GM23338 (cell line): ENCODE results near the gene IZUMO1. TPM values are rescaled to one million over a fixed set of nuclear protein-coding genes. Genes with fewer than 3 reads are reported as not detected.

Experiments
- ATAC-seq: fragments of 200-7000 bp; cut with Tn5 transposase; 3 replicates; pipeline ENCODE4 v1.9.1; 2020
- DNase-seq: peaks from one replicate; pipeline ENCODE4 v3.0.0-alpha.2; 2015; ENCODE audit warnings: low spot score
- H2AFZ ChIP-seq: fragments of 200-600 bp; sonication (generic); 2 replicates; pipeline ENCODE4 v1.8.0; 2016; ENCODE audit warnings: antibody characterized with exemption, mild to moderate bottlenecking, moderate library complexity
- H3F3A ChIP-seq: fragments of 200-600 bp; sonication (generic); replicated peaks from 2 replicates; pipeline ENCODE4 v1.8.0; 2017; ENCODE audit warnings: antibody characterized with exemption, mixed run types, low read depth
- H3K27ac ChIP-seq: fragments of 200-600 bp; sonication (generic); 2 replicates; pipeline ENCODE4 v1.6.1; 2016; ENCODE audit warnings: low read depth
- H3K27me3 ChIP-seq: fragments of 200-600 bp; sonication (generic); 2 replicates; pipeline ENCODE4 v1.8.0; 2016; ENCODE audit warnings: mild to moderate bottlenecking, mixed run types, moderate library complexity; ENCODE audit not compliant: insufficient read depth
- H3K36me3 ChIP-seq: fragments of 200-600 bp; sonication (generic); 2 replicates; pipeline ENCODE4 v1.8.0; 2016; ENCODE audit warnings: mild to moderate bottlenecking; ENCODE audit not compliant: insufficient read depth
- H3K4me1 ChIP-seq: fragments of 200-600 bp; sonication (generic); 2 replicates; pipeline ENCODE4 v1.8.0; 2016; ENCODE audit warnings: mild to moderate bottlenecking, moderate library complexity; ENCODE audit not compliant: insufficient read depth
- H3K4me2 ChIP-seq: fragments of 200-600 bp; sonication (generic); 2 replicates; pipeline ENCODE4 v1.7.1; 2017; ENCODE audit warnings: mixed run types
- H3K4me3 ChIP-seq: fragments of 200-600 bp; sonication (generic); 2 replicates; pipeline ENCODE4 v1.6.1; 2016; ENCODE audit warnings: mixed run types
- H3K79me2 ChIP-seq: fragments of 200-600 bp; sonication (generic); replicated peaks from 2 replicates; pipeline ENCODE4 v1.8.0; 2017; ENCODE audit warnings: mild to moderate bottlenecking; ENCODE audit not compliant: insufficient read depth
- H3K9me2 ChIP-seq: fragments of 200-600 bp; sonication (generic); 2 replicates; pipeline ENCODE4 v1.8.0; 2017; ENCODE audit not compliant: insufficient read depth
- H4K20me1 ChIP-seq: fragments of 200-600 bp; sonication (generic); replicated peaks from 2 replicates; pipeline ENCODE4 v1.8.0; 2017; ENCODE audit warnings: mild to moderate bottlenecking; ENCODE audit not compliant: insufficient read depth
- H3K27ac Mint-ChIP-seq: 2 replicates; pipeline ENCODE4 v1.8.0; 2020; ENCODE audit warnings: inconsistent platforms, mild to moderate bottlenecking, moderate library complexity, mixed read lengths
- H3K27me3 Mint-ChIP-seq: 3 replicates; pipeline ENCODE4 v1.8.0; 2022; ENCODE audit warnings: low read depth, mild to moderate bottlenecking, moderate library complexity, mixed read lengths, inconsistent platforms; ENCODE audit not compliant: insufficient read depth, poor library complexity
- H3K36me3 Mint-ChIP-seq: 3 replicates; pipeline ENCODE4 v1.8.0; 2021; ENCODE audit warnings: low read depth, mild to moderate bottlenecking, inconsistent platforms, moderate library complexity, mixed read lengths
- H3K4me1 Mint-ChIP-seq: 3 replicates; pipeline ENCODE4 v1.8.0; 2020; ENCODE audit warnings: mild to moderate bottlenecking, inconsistent platforms, mixed read lengths
- H3K4me3 Mint-ChIP-seq: 3 replicates; pipeline ENCODE4 v1.8.0; 2021; ENCODE audit warnings: moderate library complexity, mild to moderate bottlenecking, inconsistent platforms, mixed read lengths
- H3K9me3 Mint-ChIP-seq: 3 replicates; pipeline ENCODE4 v1.8.0; 2020; ENCODE audit warnings: moderate library complexity, mild to moderate bottlenecking, inconsistent platforms, mixed read lengths
- CREB1 ChIP-seq: fragments of 250-450 bp; sonication (Bioruptor Pico); IDR thresholded peaks from 2 replicates; pipeline ENCODE4 v1.5.0; 2020; ENCODE audit warnings: low read depth, mild to moderate bottlenecking, moderate library complexity
- EZH2 ChIP-seq: fragments of 200-600 bp; sonication (generic); IDR thresholded peaks from one replicate; pipeline ENCODE4 v1.8.0; 2017; ENCODE audit warnings: antibody characterized with exemption, mild to moderate bottlenecking, low read depth; ENCODE audit not compliant: unreplicated experiment
- EZH2phosphoT487 ChIP-seq: fragments of 200-600 bp; sonication (generic); IDR thresholded peaks from one replicate; pipeline ENCODE4 v1.8.1; 2018; ENCODE audit warnings: antibody characterized with exemption; ENCODE audit not compliant: unreplicated experiment
- JUNB ChIP-seq: IDR thresholded peaks from one replicate; pipeline ENCODE4 v1.6.1; 2016; ENCODE audit warnings: antibody characterized with exemption; ENCODE audit not compliant: unreplicated experiment
- NANOG ChIP-seq: IDR thresholded peaks from 2 replicates; pipeline ENCODE4 v1.6.1; 2016; ENCODE audit warnings: antibody characterized with exemption, borderline replicate concordance
- POLR2AphosphoS5 ChIP-seq: IDR thresholded peaks from 2 replicates; pipeline ENCODE4 v1.6.1; 2016; ENCODE audit warnings: antibody characterized with exemption, low read depth
- STAT1 ChIP-seq: IDR thresholded peaks from one replicate; pipeline ENCODE4 v1.6.1; 2016; ENCODE audit warnings: antibody characterized with exemption; ENCODE audit not compliant: unreplicated experiment
- ZNF114 ChIP-seq: fragments of 250-450 bp; sonication (Bioruptor Pico); IDR thresholded peaks from 2 replicates; pipeline ENCODE4 v1.5.0; 2020; ENCODE audit warnings: mild to moderate bottlenecking, moderate library complexity
- ZNF331 ChIP-seq: fragments of 250-450 bp; sonication (Bioruptor Pico); IDR thresholded peaks from 2 replicates; pipeline ENCODE4 v1.5.0; 2020; ENCODE audit warnings: low read depth, mild to moderate bottlenecking, moderate library complexity
- polyA plus RNA-seq: library from polyadenylated mRNA; unstranded; fragments of >200 nt; fragmentation: Nextera tagmentation; extraction: Ambion mirVana; gene quantifications from 2 replicates; pipeline ENCODE4 v1.2.1, GENCODE V29; 2016
- total RNA-seq: library from RNA; depleted of rRNA; stranded (reverse); fragments of >200 nt; shearing (Covaris generic); gene quantifications from 2 replicates; pipeline ENCODE4 v1.2.3, GENCODE V29; 2014
- TF ChIP-seq, protein P1 (sequence below): IDR thresholded peaks from 2 replicates; pipeline ENCODE4 v1.6.1; 2016; ENCODE audit warnings: antibody characterized with exemption
- TF ChIP-seq, protein P2 (sequence below): fragments of 250-450 bp; sonication (Bioruptor Pico); IDR thresholded peaks from 2 replicates; pipeline ENCODE4 v1.5.0; 2020; ENCODE audit warnings: mild to moderate bottlenecking, moderate library complexity
- TF ChIP-seq, protein P3 (sequence below), 2 experiments: fragments of 200-600 bp in 1 of 2; sonication (generic) in 1 of 2; conservative IDR thresholded peaks; 2 replicates each; pipeline versions ENCODE4 v1.5.1 to v1.6.1; 2016 to 2017; ENCODE audit warnings: antibody characterized with exemption in 2 of 2, low read depth in 2 of 2, mild to moderate bottlenecking in 2 of 2, moderate library complexity in 1 of 2
- TF ChIP-seq, protein P4 (sequence below): IDR thresholded peaks from one replicate; pipeline ENCODE4 v1.6.1; 2018; ENCODE audit warnings: antibody characterized with exemption; ENCODE audit not compliant: unreplicated experiment

The IZUMO1 gene
- total and polyA plus RNA-seq, 2 experiments from 2014 or later: 1.2 to 3.5 TPM

DNA sequence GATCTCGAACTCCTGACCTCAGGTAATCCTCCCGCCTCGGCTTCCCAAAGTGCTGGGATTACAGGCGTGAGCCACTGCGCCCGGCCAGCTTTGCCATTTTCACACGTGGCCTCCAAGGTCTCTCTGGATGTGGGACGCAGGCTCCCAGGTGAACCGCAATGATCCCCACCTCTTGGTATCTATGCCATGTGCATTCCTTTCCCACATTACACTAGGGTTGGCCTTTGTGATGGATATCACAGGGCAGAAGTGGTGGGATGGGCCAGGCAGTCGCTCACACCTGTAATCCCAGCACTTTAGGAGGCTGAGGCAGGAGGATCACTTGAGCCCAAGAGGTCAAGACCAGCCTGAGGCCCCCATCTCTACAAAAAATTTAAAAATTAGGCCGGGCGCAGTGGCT, 31.0 kb upstream of the IZUMO1 start:
- Mint-ChIP-seq H3K4me3 (no peak overlapping the region), H3K27ac (no peak overlapping the region), H3K9me3 (no peaks in the 10 kb centered on the region; the same call in 2 of the 3 replicates), H3K36me3 (no peaks in the 10 kb centered on the region), H3K4me1 (peaks cover 2% of the 10 kb centered on the region; the same call in 1 of the 3 replicates), H3K27me3 (peaks cover 6% of the 10 kb centered on the region)
- Histone ChIP-seq H3K4me3 (no peak overlapping the region), H3K4me2 (no peak overlapping the region), H4K20me1 (no peaks in the 10 kb centered on the region), H3K27ac (no peak overlapping the region), H3K36me3 (no peaks in the 10 kb centered on the region), H2AFZ (no peak overlapping the region), H3F3A (no peaks in the 10 kb centered on the region), H3K27me3 (no peaks in the 10 kb centered on the region), H3K4me1 (no peaks in the 10 kb centered on the region), H3K9me2 (no peaks in the 10 kb centered on the region), H3K79me2 (no peaks in the 10 kb centered on the region)
- ATAC-seq (peak; percentile 52), DNase-seq (peak; percentile 76)
- TF ChIP-seq, protein P1, sequence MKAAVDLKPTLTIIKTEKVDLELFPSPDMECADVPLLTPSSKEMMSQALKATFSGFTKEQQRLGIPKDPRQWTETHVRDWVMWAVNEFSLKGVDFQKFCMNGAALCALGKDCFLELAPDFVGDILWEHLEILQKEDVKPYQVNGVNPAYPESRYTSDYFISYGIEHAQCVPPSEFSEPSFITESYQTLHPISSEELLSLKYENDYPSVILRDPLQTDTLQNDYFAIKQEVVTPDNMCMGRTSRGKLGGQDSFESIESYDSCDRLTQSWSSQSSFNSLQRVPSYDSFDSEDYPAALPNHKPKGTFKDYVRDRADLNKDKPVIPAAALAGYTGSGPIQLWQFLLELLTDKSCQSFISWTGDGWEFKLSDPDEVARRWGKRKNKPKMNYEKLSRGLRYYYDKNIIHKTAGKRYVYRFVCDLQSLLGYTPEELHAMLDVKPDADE: no peak
- TF ChIP-seq, protein P2, sequence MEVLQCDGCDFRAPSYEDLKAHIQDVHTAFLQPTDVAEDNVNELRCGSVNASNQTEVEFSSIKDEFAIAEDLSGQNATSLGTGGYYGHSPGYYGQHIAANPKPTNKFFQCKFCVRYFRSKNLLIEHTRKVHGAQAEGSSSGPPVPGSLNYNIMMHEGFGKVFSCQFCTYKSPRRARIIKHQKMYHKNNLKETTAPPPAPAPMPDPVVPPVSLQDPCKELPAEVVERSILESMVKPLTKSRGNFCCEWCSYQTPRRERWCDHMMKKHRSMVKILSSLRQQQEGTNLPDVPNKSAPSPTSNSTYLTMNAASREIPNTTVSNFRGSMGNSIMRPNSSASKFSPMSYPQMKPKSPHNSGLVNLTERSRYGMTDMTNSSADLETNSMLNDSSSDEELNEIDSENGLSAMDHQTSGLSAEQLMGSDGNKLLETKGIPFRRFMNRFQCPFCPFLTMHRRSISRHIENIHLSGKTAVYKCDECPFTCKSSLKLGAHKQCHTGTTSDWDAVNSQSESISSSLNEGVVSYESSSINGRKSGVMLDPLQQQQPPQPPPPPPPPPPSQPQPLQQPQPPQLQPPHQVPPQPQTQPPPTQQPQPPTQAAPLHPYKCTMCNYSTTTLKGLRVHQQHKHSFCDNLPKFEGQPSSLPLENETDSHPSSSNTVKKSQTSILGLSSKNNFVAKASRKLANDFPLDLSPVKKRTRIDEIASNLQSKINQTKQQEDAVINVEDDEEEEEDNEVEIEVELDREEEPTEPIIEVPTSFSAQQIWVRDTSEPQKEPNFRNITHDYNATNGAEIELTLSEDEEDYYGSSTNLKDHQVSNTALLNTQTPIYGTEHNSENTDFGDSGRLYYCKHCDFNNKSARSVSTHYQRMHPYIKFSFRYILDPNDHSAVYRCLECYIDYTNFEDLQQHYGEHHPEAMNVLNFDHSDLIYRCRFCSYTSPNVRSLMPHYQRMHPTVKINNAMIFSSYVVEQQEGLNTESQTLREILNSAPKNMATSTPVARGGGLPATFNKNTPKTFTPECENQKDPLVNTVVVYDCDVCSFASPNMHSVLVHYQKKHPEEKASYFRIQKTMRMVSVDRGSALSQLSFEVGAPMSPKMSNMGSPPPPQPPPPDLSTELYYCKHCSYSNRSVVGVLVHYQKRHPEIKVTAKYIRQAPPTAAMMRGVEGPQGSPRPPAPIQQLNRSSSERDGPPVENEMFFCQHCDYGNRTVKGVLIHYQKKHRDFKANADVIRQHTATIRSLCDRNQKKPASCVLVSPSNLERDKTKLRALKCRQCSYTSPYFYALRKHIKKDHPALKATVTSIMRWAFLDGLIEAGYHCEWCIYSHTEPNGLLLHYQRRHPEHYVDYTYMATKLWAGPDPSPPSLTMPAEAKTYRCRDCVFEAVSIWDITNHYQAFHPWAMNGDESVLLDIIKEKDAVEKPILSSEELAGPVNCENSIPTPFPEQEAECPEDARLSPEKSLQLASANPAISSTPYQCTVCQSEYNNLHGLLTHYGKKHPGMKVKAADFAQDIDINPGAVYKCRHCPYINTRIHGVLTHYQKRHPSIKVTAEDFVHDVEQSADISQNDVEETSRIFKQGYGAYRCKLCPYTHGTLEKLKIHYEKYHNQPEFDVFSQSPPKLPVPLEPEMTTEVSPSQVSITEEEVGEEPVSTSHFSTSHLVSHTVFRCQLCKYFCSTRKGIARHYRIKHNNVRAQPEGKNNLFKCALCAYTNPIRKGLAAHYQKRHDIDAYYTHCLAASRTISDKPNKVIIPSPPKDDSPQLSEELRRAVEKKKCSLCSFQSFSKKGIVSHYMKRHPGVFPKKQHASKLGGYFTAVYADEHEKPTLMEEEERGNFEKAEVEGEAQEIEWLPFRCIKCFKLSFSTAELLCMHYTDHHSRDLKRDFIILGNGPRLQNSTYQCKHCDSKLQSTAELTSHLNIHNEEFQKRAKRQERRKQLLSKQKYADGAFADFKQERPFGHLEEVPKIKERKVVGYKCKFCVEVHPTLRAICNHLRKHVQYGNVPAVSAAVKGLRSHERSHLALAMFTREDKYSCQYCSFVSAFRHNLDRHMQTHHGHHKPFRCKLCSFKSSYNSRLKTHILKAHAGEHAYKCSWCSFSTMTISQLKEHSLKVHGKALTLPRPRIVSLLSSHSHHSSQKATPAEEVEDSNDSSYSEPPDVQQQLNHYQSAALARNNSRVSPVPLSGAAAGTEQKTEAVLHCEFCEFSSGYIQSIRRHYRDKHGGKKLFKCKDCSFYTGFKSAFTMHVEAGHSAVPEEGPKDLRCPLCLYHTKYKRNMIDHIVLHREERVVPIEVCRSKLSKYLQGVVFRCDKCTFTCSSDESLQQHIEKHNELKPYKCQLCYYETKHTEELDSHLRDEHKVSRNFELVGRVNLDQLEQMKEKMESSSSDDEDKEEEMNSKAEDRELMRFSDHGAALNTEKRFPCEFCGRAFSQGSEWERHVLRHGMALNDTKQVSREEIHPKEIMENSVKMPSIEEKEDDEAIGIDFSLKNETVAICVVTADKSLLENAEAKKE (CRISPR knock-in tag): no peak
- no peak for TF ChIP-seq POLR2AphosphoS5
- no peak for TF ChIP-seq ZNF331
- TF ChIP-seq, protein P3, sequence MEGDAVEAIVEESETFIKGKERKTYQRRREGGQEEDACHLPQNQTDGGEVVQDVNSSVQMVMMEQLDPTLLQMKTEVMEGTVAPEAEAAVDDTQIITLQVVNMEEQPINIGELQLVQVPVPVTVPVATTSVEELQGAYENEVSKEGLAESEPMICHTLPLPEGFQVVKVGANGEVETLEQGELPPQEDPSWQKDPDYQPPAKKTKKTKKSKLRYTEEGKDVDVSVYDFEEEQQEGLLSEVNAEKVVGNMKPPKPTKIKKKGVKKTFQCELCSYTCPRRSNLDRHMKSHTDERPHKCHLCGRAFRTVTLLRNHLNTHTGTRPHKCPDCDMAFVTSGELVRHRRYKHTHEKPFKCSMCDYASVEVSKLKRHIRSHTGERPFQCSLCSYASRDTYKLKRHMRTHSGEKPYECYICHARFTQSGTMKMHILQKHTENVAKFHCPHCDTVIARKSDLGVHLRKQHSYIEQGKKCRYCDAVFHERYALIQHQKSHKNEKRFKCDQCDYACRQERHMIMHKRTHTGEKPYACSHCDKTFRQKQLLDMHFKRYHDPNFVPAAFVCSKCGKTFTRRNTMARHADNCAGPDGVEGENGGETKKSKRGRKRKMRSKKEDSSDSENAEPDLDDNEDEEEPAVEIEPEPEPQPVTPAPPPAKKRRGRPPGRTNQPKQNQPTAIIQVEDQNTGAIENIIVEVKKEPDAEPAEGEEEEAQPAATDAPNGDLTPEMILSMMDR (conservative IDR thresholded peaks at IDR 0.05; ENCODE audit: low read depth in 2 of 2): no peak
- TF ChIP-seq EZH2: no peak
- TF ChIP-seq STAT1: no peak
- TF ChIP-seq JUNB: no peak
- no peak for TF ChIP-seq NANOG
- TF ChIP-seq CREB1 (CRISPR knock-in tag): no peak
- TF ChIP-seq, protein P4, sequence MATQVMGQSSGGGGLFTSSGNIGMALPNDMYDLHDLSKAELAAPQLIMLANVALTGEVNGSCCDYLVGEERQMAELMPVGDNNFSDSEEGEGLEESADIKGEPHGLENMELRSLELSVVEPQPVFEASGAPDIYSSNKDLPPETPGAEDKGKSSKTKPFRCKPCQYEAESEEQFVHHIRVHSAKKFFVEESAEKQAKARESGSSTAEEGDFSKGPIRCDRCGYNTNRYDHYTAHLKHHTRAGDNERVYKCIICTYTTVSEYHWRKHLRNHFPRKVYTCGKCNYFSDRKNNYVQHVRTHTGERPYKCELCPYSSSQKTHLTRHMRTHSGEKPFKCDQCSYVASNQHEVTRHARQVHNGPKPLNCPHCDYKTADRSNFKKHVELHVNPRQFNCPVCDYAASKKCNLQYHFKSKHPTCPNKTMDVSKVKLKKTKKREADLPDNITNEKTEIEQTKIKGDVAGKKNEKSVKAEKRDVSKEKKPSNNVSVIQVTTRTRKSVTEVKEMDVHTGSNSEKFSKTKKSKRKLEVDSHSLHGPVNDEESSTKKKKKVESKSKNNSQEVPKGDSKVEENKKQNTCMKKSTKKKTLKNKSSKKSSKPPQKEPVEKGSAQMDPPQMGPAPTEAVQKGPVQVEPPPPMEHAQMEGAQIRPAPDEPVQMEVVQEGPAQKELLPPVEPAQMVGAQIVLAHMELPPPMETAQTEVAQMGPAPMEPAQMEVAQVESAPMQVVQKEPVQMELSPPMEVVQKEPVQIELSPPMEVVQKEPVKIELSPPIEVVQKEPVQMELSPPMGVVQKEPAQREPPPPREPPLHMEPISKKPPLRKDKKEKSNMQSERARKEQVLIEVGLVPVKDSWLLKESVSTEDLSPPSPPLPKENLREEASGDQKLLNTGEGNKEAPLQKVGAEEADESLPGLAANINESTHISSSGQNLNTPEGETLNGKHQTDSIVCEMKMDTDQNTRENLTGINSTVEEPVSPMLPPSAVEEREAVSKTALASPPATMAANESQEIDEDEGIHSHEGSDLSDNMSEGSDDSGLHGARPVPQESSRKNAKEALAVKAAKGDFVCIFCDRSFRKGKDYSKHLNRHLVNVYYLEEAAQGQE: no peak
- TF ChIP-seq EZH2phosphoT487: no peak
- no peak for TF ChIP-seq ZNF114
